OCI-LY1 (cell line): ENCODE data around the gene CIDEA.

Experiments used
- CTCF ChIP-seq: fragments of 200-600 bp; sonication (generic), shearing (Covaris generic); IDR thresholded peaks from 2 replicates; pipeline ENCODE4 v1.5.1; 2017; ENCODE audit warnings: mild to moderate bottlenecking, antibody characterized with exemption, low read length, moderate library complexity, mixed read lengths
- EZH2 ChIP-seq: fragments of 200-600 bp; sonication (generic), shearing (Covaris generic); IDR thresholded peaks from 2 replicates; pipeline ENCODE4 v1.8.0; 2017; ENCODE audit warnings: borderline replicate concordance, mixed run types, mild to moderate bottlenecking, antibody characterized with exemption, low read length, moderate library complexity, mixed read lengths

- TF ChIP-seq CTCF (no peak), EZH2 (no peak)
These were observed 29.5 kb downstream of the CIDEA start for GRCh38 chr18:12283666-12284065.
